K562 (cell line): ENCODE data around the gene TRMT1. TPM values are rescaled to one million over a fixed set of nuclear protein-coding genes. Genes with fewer than 3 reads are reported as not detected.

Experiments used
- BMI1 ChIP-seq: fragments of 150-350 bp; IDR thresholded peaks from 2 replicates; pipeline ENCODE4 v1.6.1; 2014; ENCODE audit warnings: low read length
- CHD4 ChIP-seq: fragments of 200-600 bp; sonication (generic); IDR thresholded peaks from 3 replicates; pipeline ENCODE4 v1.6.1; 2012; ENCODE audit warnings: low read depth, mild to moderate bottlenecking, mixed read lengths, low read length, inconsistent platforms; ENCODE audit not compliant: insufficient read depth, insufficient replicate concordance, poor library complexity, severe bottlenecking
- ELF2 ChIP-seq: fragments of 250-450 bp; sonication (Bioruptor Pico); IDR thresholded peaks from 2 replicates; pipeline ENCODE4 v1.5.0; 2021; ENCODE audit warnings: mild to moderate bottlenecking
- HMGN3 ChIP-seq: IDR thresholded peaks from 2 replicates; pipeline ENCODE4 v1.6.1; 2011; ENCODE audit warnings: borderline replicate concordance, low read depth, mild to moderate bottlenecking, mixed read lengths, low read length; ENCODE audit not compliant: insufficient read length; ENCODE audit errors: extremely low read depth
- RB1 ChIP-seq: fragments of 450-650 bp; IDR thresholded peaks from 2 replicates; pipeline ENCODE4 v1.6.1; 2017; ENCODE audit warnings: low read depth, mild to moderate bottlenecking
- RBM14 ChIP-seq: fragments of 200-400 bp; formaldehyde crosslinking; IDR thresholded peaks from 2 replicates; pipeline ENCODE4 v1.6.1; 2018; ENCODE audit warnings: low read depth, mild to moderate bottlenecking, low read length, moderate library complexity, borderline replicate concordance; ENCODE audit not compliant: insufficient read depth
- RBM25 ChIP-seq: fragments of 200-400 bp; formaldehyde crosslinking; IDR thresholded peaks from 2 replicates; pipeline ENCODE4 v1.6.1; 2018; ENCODE audit warnings: low read length, low read depth, moderate library complexity; ENCODE audit not compliant: severe bottlenecking
- RFX1 ChIP-seq: fragments of 450-650 bp; IDR thresholded peaks from 2 replicates; pipeline ENCODE4 v1.6.1; 2016; ENCODE audit warnings: mild to moderate bottlenecking, moderate library complexity
- SIN3B ChIP-seq: fragments of 450-650 bp; IDR thresholded peaks from 2 replicates; pipeline ENCODE4 v1.6.1; 2017; ENCODE audit warnings: low read depth, mild to moderate bottlenecking, moderate library complexity
- TCF3 ChIP-seq: sonication (generic); formaldehyde crosslinking; IDR thresholded peaks from 2 replicates; pipeline ENCODE4 v1.4.0; 2020; ENCODE audit warnings: mild to moderate bottlenecking, missing genetic modification reagents
- TCFL5 ChIP-seq: fragments of 250-450 bp; sonication (Bioruptor Pico); conservative IDR thresholded peaks from 2 replicates; pipeline ENCODE4 v1.6.1; 2021; ENCODE audit warnings: mild to moderate bottlenecking, moderate library complexity, matching md5 sums
- YBX1 ChIP-seq: fragments of 450-650 bp; IDR thresholded peaks from 2 replicates; pipeline ENCODE4 v1.7.1; 2016; ENCODE audit warnings: mild to moderate bottlenecking
- ZC3H8 ChIP-seq: fragments of 450-650 bp; IDR thresholded peaks from 2 replicates; pipeline ENCODE4 v1.6.1; 2017
- ZKSCAN8 ChIP-seq: fragments of 200-800 bp; sonication (Bioruptor generic); IDR thresholded peaks from 2 replicates; pipeline ENCODE4 v1.6.1; 2016; ENCODE audit warnings: missing genetic modification characterization, missing compliant biosample characterization
- polyA plus RNA-seq, 8 experiments: library from polyadenylated mRNA; depleted of rRNA in 4 of 8; stranded (reverse) in 5 of 8; unstranded in 3 of 8; fragments of >200 nt; fragmentation: Nextera tagmentation in 2 of 8; fragmentation: Illumina TruSeq in 1 of 8; extraction: Ambion mirVana in 2 of 8; extraction: Trizol in 1 of 8; gene quantifications; 2 replicates each; pipeline versions ENCODE4 v1.2.1 to v1.2.3, GENCODE V29; 2011 to 2014; ENCODE audit warnings: inconsistent platforms in 1 of 8, missing spikeins in 1 of 8
- total RNA-seq, 7 experiments: library from RNA; depleted of rRNA in 6 of 7; stranded (reverse); fragments of >200 nt in 6 of 7; fragmentation: Illumina TruSeq in 2 of 7; extraction: Trizol in 2 of 7; gene quantifications; 2 replicates each; pipeline versions ENCODE4 v1.2.1 to v1.2.3, GENCODE V29; 2011 to 2021; ENCODE audit warnings: low replicate concordance in 1 of 7
- TF ChIP-seq, protein P1 (sequence below), 2 experiments: fragments of 200-800 bp in 1 of 2; sonication (Bioruptor generic) in 1 of 2; sonication (generic) in 1 of 2; formaldehyde crosslinking in 1 of 2; IDR thresholded peaks in 1 of 2; conservative IDR thresholded peaks in 1 of 2; 2 replicates each; pipeline versions ENCODE4 v1.5.0 to v1.6.1; 2016 to 2020; ENCODE audit warnings: missing compliant biosample characterization in 1 of 2, missing genetic modification characterization in 1 of 2, missing genetic modification reagents in 1 of 2
- TF ChIP-seq, protein P2 (sequence below), 3 experiments: fragments of 200-800 bp in 1 of 3; sonication (Bioruptor generic) in 1 of 3; sonication (generic) in 1 of 3; formaldehyde crosslinking in 1 of 3; IDR thresholded peaks; 2 replicates each; pipeline versions ENCODE4 v1.6.1 to v1.8.0; 2016 to 2022; ENCODE audit warnings: mild to moderate bottlenecking in 2 of 3, missing compliant biosample characterization in 2 of 3, missing genetic modification characterization in 2 of 3, missing genetic modification reagents in 1 of 3
- TF ChIP-seq, protein P3 (sequence below), 2 experiments: IDR thresholded peaks; 2 replicates each; pipeline ENCODE4 v1.6.1; 2012; ENCODE audit warnings: improper control_type of control experiment in 2 of 2, low read depth in 2 of 2, low read length in 2 of 2, borderline replicate concordance in 1 of 2
- TF ChIP-seq, protein P4 (sequence below): fragments of 450-650 bp; IDR thresholded peaks from 2 replicates; pipeline ENCODE4 v1.6.1; 2016; ENCODE audit warnings: mild to moderate bottlenecking
- TF ChIP-seq, protein P5 (sequence below): fragments of 250-450 bp; sonication (Bioruptor Pico); IDR thresholded peaks from 2 replicates; pipeline ENCODE4 v1.9.0; 2021; ENCODE audit warnings: mild to moderate bottlenecking

The TRMT1 gene
- total and polyA plus RNA-seq, 9 of the 15 experiments (the other 6 are each of a cell fraction or from before 2014, with no cell fraction given), result 5.8 to 158 (median 54.3) TPM

DNA sequence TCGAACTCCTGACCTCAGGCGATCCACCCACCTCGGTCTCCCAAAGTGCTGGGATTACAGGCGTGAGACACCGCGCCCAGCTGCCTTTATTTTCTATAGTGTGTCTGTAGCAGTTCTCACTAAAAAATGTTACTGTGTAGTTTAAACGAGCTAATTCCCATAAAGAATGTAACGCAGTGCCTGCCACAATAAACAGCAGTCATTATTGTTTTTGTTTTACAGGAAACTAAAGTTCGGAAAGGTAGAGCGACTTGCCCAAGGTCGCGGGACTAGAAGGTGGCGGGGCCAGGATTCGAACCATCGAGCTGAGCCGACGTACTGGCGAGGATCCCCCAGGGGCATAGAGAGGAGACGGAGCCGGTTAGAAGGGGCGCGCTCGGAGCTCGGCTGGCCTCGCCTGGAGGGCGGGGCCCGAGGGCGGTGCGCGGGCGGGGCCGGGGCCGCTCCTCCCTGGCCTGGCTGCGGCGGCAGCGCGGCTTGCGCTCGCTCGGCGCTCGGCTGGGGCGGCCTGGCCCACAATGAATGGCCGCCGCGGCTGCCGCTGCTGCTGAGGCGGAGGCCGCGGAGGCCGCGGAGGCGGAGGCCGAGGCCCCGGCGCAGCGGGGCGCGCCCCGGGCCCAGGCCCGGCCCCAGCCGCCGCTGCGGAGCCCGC, 1.4 kb upstream of the TRMT1 start, which contains the start of gene NACC1 (continued):
- TF ChIP-seq ZKSCAN8 (CRISPR knock-in tag) (0 out of 2 replicates have a peak, but pooled peaks have one; percentile 26), CHD4 (peak; percentile 41), RB1 (peak; percentile 69), SIN3B (peak; percentile 37; the same call in 1 of the 2 replicates), HMGN3 (peak; percentile 57), RFX1 (no peak), YBX1 (no peak), ELF2 (CRISPR knock-in tag) (no peak), ZC3H8 (no peak), TCF3 (no peak), TCFL5 (CRISPR knock-in tag) (no peak), RBM14 (no peak), RBM25 (peak; percentile 34), BMI1 (no peak)
- TF ChIP-seq, protein P1, sequence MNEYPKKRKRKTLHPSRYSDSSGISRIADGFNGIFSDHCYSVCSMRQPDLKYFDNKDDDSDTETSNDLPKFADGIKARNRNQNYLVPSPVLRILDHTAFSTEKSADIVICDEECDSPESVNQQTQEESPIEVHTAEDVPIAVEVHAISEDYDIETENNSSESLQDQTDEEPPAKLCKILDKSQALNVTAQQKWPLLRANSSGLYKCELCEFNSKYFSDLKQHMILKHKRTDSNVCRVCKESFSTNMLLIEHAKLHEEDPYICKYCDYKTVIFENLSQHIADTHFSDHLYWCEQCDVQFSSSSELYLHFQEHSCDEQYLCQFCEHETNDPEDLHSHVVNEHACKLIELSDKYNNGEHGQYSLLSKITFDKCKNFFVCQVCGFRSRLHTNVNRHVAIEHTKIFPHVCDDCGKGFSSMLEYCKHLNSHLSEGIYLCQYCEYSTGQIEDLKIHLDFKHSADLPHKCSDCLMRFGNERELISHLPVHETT (CRISPR knock-in tag; conservative IDR thresholded peaks at IDR 0.05 in 1 of 2, IDR thresholded peaks at IDR 0.05 in 1 of 2), result 0 out of 4 replicates have a peak, but pooled peaks of 1 of the 2 experiments have one; percentile 45
- TF ChIP-seq, protein P2, sequence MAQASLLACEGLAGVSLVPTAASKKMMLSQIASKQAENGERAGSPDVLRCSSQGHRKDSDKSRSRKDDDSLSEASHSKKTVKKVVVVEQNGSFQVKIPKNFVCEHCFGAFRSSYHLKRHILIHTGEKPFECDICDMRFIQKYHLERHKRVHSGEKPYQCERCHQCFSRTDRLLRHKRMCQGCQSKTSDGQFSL (CRISPR knock-in tag; IDR thresholded peaks at IDR 0.05), result no peak
- TF ChIP-seq, protein P2 (tag; IDR thresholded peaks at IDR 0.05), result no peak
- TF ChIP-seq, protein P3, sequence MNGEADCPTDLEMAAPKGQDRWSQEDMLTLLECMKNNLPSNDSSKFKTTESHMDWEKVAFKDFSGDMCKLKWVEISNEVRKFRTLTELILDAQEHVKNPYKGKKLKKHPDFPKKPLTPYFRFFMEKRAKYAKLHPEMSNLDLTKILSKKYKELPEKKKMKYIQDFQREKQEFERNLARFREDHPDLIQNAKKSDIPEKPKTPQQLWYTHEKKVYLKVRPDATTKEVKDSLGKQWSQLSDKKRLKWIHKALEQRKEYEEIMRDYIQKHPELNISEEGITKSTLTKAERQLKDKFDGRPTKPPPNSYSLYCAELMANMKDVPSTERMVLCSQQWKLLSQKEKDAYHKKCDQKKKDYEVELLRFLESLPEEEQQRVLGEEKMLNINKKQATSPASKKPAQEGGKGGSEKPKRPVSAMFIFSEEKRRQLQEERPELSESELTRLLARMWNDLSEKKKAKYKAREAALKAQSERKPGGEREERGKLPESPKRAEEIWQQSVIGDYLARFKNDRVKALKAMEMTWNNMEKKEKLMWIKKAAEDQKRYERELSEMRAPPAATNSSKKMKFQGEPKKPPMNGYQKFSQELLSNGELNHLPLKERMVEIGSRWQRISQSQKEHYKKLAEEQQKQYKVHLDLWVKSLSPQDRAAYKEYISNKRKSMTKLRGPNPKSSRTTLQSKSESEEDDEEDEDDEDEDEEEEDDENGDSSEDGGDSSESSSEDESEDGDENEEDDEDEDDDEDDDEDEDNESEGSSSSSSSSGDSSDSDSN (IDR thresholded peaks at IDR 0.05; ENCODE audit: borderline replicate concordance in 1 of 2, low read depth in 2 of 2, low read length in 2 of 2), result peak in 1 of 2 experiments; percentile 82; a peak in 2 of 4 replicates
- TF ChIP-seq, protein P4, sequence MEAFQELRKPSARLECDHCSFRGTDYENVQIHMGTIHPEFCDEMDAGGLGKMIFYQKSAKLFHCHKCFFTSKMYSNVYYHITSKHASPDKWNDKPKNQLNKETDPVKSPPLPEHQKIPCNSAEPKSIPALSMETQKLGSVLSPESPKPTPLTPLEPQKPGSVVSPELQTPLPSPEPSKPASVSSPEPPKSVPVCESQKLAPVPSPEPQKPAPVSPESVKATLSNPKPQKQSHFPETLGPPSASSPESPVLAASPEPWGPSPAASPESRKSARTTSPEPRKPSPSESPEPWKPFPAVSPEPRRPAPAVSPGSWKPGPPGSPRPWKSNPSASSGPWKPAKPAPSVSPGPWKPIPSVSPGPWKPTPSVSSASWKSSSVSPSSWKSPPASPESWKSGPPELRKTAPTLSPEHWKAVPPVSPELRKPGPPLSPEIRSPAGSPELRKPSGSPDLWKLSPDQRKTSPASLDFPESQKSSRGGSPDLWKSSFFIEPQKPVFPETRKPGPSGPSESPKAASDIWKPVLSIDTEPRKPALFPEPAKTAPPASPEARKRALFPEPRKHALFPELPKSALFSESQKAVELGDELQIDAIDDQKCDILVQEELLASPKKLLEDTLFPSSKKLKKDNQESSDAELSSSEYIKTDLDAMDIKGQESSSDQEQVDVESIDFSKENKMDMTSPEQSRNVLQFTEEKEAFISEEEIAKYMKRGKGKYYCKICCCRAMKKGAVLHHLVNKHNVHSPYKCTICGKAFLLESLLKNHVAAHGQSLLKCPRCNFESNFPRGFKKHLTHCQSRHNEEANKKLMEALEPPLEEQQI, result no peak
- TF ChIP-seq, protein P5, sequence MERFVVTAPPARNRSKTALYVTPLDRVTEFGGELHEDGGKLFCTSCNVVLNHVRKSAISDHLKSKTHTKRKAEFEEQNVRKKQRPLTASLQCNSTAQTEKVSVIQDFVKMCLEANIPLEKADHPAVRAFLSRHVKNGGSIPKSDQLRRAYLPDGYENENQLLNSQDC (CRISPR knock-in tag), result no peak
